K562 (cell line): Measurements from ENCODE around the gene CHRNB1. TPM values are rescaled to one million over a fixed set of nuclear protein-coding genes. Genes with fewer than 3 reads are reported as not detected.
A peak's percentile ranks its signal among the peaks of the same experiment; 100 is the strongest.

Source experiments
- ATAC-seq: fragments of 200-7000 bp; cut with Tn5 transposase; 3 replicates; pipeline ENCODE4 v1.9.1; 2020; ENCODE audit warnings: moderate library complexity
- BruUV-seq: library from RNA; stranded (reverse); fragments of 400-500 nt; replicated peaks from 2 replicates; lab custom pipeline; 2021; lab: Mats Ljungman, UMichigan
- CTCF ChIA-PET: fragments of 300-600 bp; formaldehyde crosslinking; extraction: SDS; loops from one replicate; lab custom pipeline; 2021; ENCODE audit warnings: low intra/inter-chr PET ratio; lab: Yijun Ruan, JAX
- POLR2A ChIA-PET: fragments of 300-600, 350-650 bp; sonication (Branson Sonifier 250); formaldehyde crosslinking; extraction: SDS; loops from one replicate; lab custom pipeline; 2021; ENCODE audit warnings: antibody characterized with exemption, inconsistent platforms; lab: Yijun Ruan, JAX
- DNase-seq, 4 experiments: peaks; one replicate each; pipeline versions ENCODE4 v3.0.0 to v3.0.0-alpha.2; 2011 to 2018; ENCODE audit warnings: low spot score in 3 of 4, mixed read lengths in 3 of 4; ENCODE audit errors: extremely low read depth in 1 of 4
- FAIRE-seq: peaks from 2 replicates; lab custom pipeline; 2011; peaks lifted over from hg19 to GRCh38; lab: Jason Lieb, UNC
- H2AFZ ChIP-seq: 2 replicates; pipeline ENCODE4 v1.6.0; 2011; ENCODE audit warnings: low read depth, low read length, control low read depth, inconsistent platforms
- H3K27ac ChIP-seq: fragments of 200-600 bp; 3 replicates; pipeline ENCODE4 v1.8.0; 2011; ENCODE audit warnings: low read depth, mild to moderate bottlenecking, control low read depth, inconsistent platforms, low read length, moderate library complexity, mixed read lengths; ENCODE audit errors: extremely low read depth
- H3K27me3 ChIP-seq, 2 experiments: fragments of 300-600 bp in 1 of 2; 2 replicates in 1 of 2; 3 replicates in 1 of 2; pipeline versions ENCODE4 v1.6.0 to v1.8.0; 2011; ENCODE audit warnings: inconsistent platforms in 2 of 2, low read length in 2 of 2, mild to moderate bottlenecking in 1 of 2, mixed read lengths in 1 of 2, moderate library complexity in 1 of 2; ENCODE audit not compliant: control insufficient read depth in 2 of 2, insufficient read depth in 2 of 2
- H3K36me3 ChIP-seq: fragments of 300-600 bp; 3 replicates; pipeline ENCODE4 v1.8.0; 2011; ENCODE audit warnings: mild to moderate bottlenecking, low read length, inconsistent platforms; ENCODE audit not compliant: control insufficient read depth, insufficient read depth
- H3K4me1 ChIP-seq, 2 experiments: fragments of 200-600 bp in 1 of 2; replicated peaks in 1 of 2; 2 replicates in 1 of 2; 3 replicates in 1 of 2; pipeline versions ENCODE4 v1.5.1 to v1.8.0; 2011; ENCODE audit warnings: inconsistent platforms in 2 of 2, low read length in 2 of 2, mild to moderate bottlenecking in 1 of 2, mixed read lengths in 1 of 2, moderate library complexity in 1 of 2; ENCODE audit not compliant: control insufficient read depth in 2 of 2, insufficient read depth in 2 of 2
- H3K4me2 ChIP-seq: 2 replicates; pipeline ENCODE4 v1.6.1; 2011; ENCODE audit warnings: low read length, control low read depth, inconsistent platforms, mixed read lengths; ENCODE audit not compliant: insufficient read depth
- H3K4me3 ChIP-seq: fragments of 200-600 bp; sonication (generic), shearing (Covaris generic); 2 replicates; pipeline ENCODE4 v1.5.1; 2016; ENCODE audit warnings: control low read depth, inconsistent platforms
- H3K79me2 ChIP-seq: fragments of 200-600 bp; 3 replicates; pipeline ENCODE4 v1.8.0; 2011; ENCODE audit warnings: low read length, inconsistent platforms; ENCODE audit not compliant: control insufficient read depth, insufficient read depth
- H3K9ac ChIP-seq, 2 experiments: 2 replicates each; pipeline versions ENCODE4 v1.6.0 to v1.6.1; 2011; ENCODE audit warnings: low read depth in 2 of 2, low read length in 2 of 2, control low read depth in 1 of 2, inconsistent platforms in 1 of 2, mild to moderate bottlenecking in 1 of 2, mixed read lengths in 1 of 2; ENCODE audit not compliant: insufficient read depth in 1 of 2
- H3K9me1 ChIP-seq: one replicate; pipeline ENCODE4 v1.6.0; 2011; ENCODE audit warnings: inconsistent platforms, mild to moderate bottlenecking, low read length, moderate library complexity; ENCODE audit not compliant: control insufficient read depth, insufficient read depth
- H3K9me3 ChIP-seq: replicated peaks from 2 replicates; pipeline ENCODE4 v1.5.1; 2011; ENCODE audit warnings: low read depth, low read length, inconsistent platforms; ENCODE audit not compliant: control insufficient read depth, insufficient read depth
- H4K20me1 ChIP-seq: replicated peaks from 2 replicates; pipeline ENCODE4 v1.6.1; 2011; ENCODE audit warnings: low read length, inconsistent platforms, mixed read lengths; ENCODE audit not compliant: control insufficient read depth, insufficient read depth
- ARNT ChIP-seq, 2 experiments: fragments of 450-650 bp; IDR thresholded peaks; 2 replicates each; pipeline ENCODE4 v1.6.1; 2016; ENCODE audit warnings: mild to moderate bottlenecking in 1 of 2
- ELF2 ChIP-seq: fragments of 250-450 bp; sonication (Bioruptor Pico); IDR thresholded peaks from 2 replicates; pipeline ENCODE4 v1.5.0; 2021; ENCODE audit warnings: mild to moderate bottlenecking
- MCM3 ChIP-seq: fragments of 450-650 bp; IDR thresholded peaks from 2 replicates; pipeline ENCODE4 v1.6.1; 2016
- ZNF121 ChIP-seq: sonication (generic); formaldehyde crosslinking; conservative IDR thresholded peaks from 2 replicates; pipeline ENCODE4 v1.8.0; 2022; ENCODE audit warnings: missing genetic modification reagents
- ZNF253 ChIP-seq: fragments of 250-450 bp; sonication (Bioruptor Pico); conservative IDR thresholded peaks from 2 replicates; pipeline ENCODE4 v1.6.1; 2021; ENCODE audit warnings: mild to moderate bottlenecking
- ZNF277 ChIP-seq: fragments of 250-450 bp; sonication (Bioruptor Pico); IDR thresholded peaks from 2 replicates; pipeline ENCODE4 v1.8.0; 2022; ENCODE audit warnings: inconsistent platforms, mild to moderate bottlenecking, moderate library complexity, borderline replicate concordance
- WGBS: fragments of 100-300 bp; shearing (Covaris generic); methylation state at CpG from one replicate; pipeline ENCODE4 v1.1.6; 2016; ENCODE audit warnings: low coverage, mixed read lengths; ENCODE audit not compliant: insufficient coverage; ENCODE audit errors: missing lambda C conversion rate; 5-methylcytosine and 5-hydroxymethylcytosine counted together
- in situ Hi-C: fragments of 300-500 bp; cut with MboI; formaldehyde crosslinking; loops from 4 replicates; pipeline ENCODE4 v1.15.0; 2018; ENCODE audit warnings: inconsistent platforms, mixed read lengths
- intact Hi-C: fragments of 100-400 bp; cut with micrococcal nuclease; formaldehyde crosslinking; loops from 2 replicates; pipeline ENCODE4 v1.14.2; 2022
- polyA plus RNA-seq, 8 experiments: library from polyadenylated mRNA; depleted of rRNA in 4 of 8; stranded (reverse) in 5 of 8; unstranded in 3 of 8; fragments of >200 nt; fragmentation: Nextera tagmentation in 2 of 8; fragmentation: Illumina TruSeq in 1 of 8; extraction: Ambion mirVana in 2 of 8; extraction: Trizol in 1 of 8; gene quantifications; 2 replicates each; pipeline versions ENCODE4 v1.2.1 to v1.2.3, GENCODE V29; 2011 to 2014; ENCODE audit warnings: inconsistent platforms in 1 of 8, missing spikeins in 1 of 8
- total RNA-seq, 7 experiments: library from RNA; depleted of rRNA in 6 of 7; stranded (reverse); fragments of >200 nt in 6 of 7; fragmentation: Illumina TruSeq in 2 of 7; extraction: Trizol in 2 of 7; gene quantifications; 2 replicates each; pipeline versions ENCODE4 v1.2.1 to v1.2.3, GENCODE V29; 2011 to 2021; ENCODE audit warnings: low replicate concordance in 1 of 7
- TF ChIP-seq, protein P1 (sequence below): fragments of 250-450 bp; sonication (Bioruptor Pico); IDR thresholded peaks from 2 replicates; pipeline ENCODE4 v1.9.0; 2021; ENCODE audit warnings: mild to moderate bottlenecking, inconsistent platforms

The CHRNB1 gene
- total and polyA plus RNA-seq, 9 of the 15 experiments (the other 6 are each of a cell fraction or from before 2014, with no cell fraction given): 4.7 to 12.3 (median 6.8) TPM

DNA sequence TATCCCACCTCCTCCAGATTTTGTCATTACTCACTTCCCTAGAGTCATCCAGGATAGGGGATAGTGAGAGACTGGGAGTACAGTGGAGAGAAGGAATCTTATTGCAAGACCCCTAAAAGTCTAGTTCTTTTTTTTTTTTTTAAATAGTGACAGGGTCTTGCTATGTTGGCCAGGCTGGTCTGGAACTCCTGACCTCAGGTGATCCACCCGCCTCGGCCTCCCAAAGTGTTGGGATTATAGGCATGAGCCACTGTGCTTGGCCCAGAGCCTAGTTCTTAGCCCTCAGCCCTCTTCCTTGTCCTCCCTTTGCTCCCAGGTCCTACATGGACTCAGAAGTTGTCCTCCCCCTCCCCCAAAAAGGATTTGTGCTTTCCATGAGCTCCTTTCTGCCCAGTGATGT, 2.7 kb upstream of the CHRNB1 start (continued):
- TF ChIP-seq ZNF121 (CRISPR knock-in tag) (peak; percentile 82), MCM3 (no peak), ZNF253 (CRISPR knock-in tag) (no peak), ELF2 (no peak)
- TF ChIP-seq, protein P1, sequence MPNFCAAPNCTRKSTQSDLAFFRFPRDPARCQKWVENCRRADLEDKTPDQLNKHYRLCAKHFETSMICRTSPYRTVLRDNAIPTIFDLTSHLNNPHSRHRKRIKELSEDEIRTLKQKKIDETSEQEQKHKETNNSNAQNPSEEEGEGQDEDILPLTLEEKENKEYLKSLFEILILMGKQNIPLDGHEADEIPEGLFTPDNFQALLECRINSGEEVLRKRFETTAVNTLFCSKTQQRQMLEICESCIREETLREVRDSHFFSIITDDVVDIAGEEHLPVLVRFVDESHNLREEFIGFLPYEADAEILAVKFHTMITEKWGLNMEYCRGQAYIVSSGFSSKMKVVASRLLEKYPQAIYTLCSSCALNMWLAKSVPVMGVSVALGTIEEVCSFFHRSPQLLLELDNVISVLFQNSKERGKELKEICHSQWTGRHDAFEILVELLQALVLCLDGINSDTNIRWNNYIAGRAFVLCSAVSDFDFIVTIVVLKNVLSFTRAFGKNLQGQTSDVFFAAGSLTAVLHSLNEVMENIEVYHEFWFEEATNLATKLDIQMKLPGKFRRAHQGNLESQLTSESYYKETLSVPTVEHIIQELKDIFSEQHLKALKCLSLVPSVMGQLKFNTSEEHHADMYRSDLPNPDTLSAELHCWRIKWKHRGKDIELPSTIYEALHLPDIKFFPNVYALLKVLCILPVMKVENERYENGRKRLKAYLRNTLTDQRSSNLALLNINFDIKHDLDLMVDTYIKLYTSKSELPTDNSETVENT (CRISPR knock-in tag): no peak

DNA sequence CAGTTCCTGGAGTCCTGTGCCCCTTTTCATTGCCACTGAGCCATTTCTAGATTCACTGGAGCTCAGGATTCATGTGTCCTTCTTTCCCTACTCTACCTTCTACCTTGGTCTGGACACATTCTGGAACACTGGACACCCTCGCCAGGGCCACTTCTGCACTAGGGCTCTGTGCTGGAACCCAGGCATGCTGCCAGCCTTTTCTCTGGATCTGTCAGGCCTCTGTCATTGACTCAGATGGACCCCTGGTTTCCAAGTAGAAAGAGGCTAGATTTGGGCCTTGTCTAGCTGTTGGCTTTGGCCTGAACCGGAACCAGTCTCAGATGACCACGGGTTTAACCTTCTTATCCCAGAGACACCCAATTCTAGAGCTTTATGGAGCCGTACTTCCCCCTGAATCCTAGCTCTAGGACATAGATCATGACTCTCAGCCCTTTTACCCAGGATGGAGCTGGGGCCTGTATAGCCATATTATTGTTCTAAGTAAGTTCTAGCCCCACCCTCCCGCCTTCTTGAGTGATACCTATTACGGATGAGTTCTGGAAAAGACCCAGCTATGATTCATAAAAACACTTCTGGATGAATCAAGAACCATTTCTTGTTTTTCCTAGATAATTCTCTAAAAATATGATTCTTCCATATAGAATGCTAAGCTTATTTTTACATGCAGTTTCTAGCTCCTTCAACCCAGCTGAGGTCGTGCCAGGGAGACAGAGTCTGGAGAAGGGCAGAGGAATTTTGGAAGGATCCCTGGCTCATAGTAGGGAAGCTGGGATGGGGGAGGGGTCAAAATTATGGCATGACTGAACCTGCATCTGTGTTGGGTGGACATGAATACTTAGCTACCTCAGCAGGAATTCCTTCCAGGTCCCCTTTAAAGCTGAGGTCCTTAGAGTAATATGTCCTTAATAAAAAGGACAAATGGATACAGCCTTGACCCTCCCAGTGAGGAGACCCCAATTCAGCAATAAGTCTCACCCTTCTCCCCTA, 1.1 kb upstream of the CHRNB1 start:
- no peaks in the 10 kb centered on the region for H3K36me3 ChIP-seq
- H3K27ac ChIP-seq: no peak overlapping the region
- H3K9me3 ChIP-seq: no peaks in the 10 kb centered on the region
- H2AFZ ChIP-seq: no peak overlapping the region
- no TSS peak for BruUV-seq
- H3K79me2 ChIP-seq: no peaks in the 10 kb centered on the region
- no peak overlapping the region for H3K4me2 ChIP-seq
- peaks cover 15 to 56% of the 10 kb centered on the region in 2 experiments; a peak in 4 of 5 replicates for H3K4me1 ChIP-seq
- H3K27me3 ChIP-seq: no peaks in the 10 kb centered on the region
- DNase-seq (no peak), FAIRE-seq (no peak), ATAC-seq (no peak)
- no peak overlapping the region for H3K4me3 ChIP-seq
- intact Hi-C loops: no loop called here
- in situ Hi-C loops: no loop called here
- CTCF ChIA-PET: interaction anchor here (0.6 kb wide), 1 partner anchor 224 kb away, joined by 3 read pairs; no protein-coding TSS in a partner anchor
- H3K9me1 ChIP-seq: peaks cover 3% of the 10 kb centered on the region
- no peak for TF ChIP-seq ZNF277 (CRISPR knock-in tag)
- TF ChIP-seq ARNT (IDR thresholded peaks at IDR 0.05): 0 out of 4 replicates have a peak, but pooled peaks of 1 of the 2 experiments have one; percentile 60
- 75% methylated on average over 6 of the region's 7 CpGs for WGBS
- POLR2A ChIA-PET: interaction anchor here (0.6 to 1.7 kb wide), 7 partner anchors 8 to 53 kb away, joined by 3 to 7 read pairs (median 3); partner anchors contain the start of genes POLR2A and TMEM102
- no peaks in the 10 kb centered on the region for H4K20me1 ChIP-seq
- H3K9ac ChIP-seq: no peak overlapping the region; a peak in 1 of 4 replicates
